ENCODE data around the gene CRCP. TPM values are rescaled to one million over a fixed set of nuclear protein-coding genes. Genes with fewer than 3 reads are reported as not detected.

The CRCP gene
- total RNA-seq, 2 experiments from 2014 or later = 25.5 to 25.9 TPM

DNA sequence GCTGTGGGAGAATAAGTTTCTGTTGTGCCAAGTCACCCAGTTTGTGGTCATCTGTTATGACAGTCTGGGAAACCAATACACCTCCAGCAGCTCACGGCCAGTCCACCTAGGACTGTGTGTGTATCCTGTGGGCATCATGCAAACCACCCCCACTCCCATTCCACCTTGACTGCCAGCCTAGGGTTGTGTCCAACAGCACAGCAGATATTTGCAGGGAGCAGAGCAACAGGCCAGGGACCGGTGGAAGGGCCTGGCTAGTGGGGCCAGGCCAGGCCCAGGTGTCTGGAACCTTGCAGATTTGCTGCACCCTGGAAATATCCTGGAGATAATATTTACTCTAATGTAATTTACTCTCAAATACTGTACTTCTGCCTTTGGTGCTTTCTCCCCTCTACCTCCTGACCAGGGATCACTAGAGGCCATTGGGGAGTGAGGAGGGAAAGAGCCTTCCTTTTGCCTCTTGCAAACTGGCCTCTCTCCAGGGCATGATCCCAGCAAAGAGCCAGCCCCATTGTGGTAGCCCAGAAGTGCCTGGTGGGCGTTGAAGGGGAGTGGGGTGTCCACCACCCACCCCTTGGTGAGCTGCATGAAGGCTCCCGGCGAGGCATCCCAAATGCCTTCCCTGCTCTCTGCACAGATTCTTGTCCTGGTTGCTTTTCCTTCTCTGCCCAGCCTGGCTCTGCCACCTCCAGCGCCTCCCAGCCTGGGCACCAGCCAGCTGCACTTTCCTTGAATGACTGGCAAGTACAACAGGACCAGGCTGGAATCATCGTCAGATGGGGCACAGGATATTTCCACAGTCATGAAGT is 75.3 kb downstream of the CRCP start:
- ChIA-PET CTCF (no interaction called here), POLR2A (no interaction called here)
- no peaks in the 10 kb centered on the region for H3K4me1 Mint-ChIP-seq (ENCODE audit: low read depth)
- no peaks in the 10 kb centered on the region for H3K36me3 Mint-ChIP-seq (ENCODE audit: low read depth)
- H3K27ac Mint-ChIP-seq = no peak overlapping the region
- H3K27me3 Mint-ChIP-seq = no peaks in the 10 kb centered on the region
- DNase-seq (no peak), ATAC-seq (no peak)
- TF ChIP-seq, protein P1, sequence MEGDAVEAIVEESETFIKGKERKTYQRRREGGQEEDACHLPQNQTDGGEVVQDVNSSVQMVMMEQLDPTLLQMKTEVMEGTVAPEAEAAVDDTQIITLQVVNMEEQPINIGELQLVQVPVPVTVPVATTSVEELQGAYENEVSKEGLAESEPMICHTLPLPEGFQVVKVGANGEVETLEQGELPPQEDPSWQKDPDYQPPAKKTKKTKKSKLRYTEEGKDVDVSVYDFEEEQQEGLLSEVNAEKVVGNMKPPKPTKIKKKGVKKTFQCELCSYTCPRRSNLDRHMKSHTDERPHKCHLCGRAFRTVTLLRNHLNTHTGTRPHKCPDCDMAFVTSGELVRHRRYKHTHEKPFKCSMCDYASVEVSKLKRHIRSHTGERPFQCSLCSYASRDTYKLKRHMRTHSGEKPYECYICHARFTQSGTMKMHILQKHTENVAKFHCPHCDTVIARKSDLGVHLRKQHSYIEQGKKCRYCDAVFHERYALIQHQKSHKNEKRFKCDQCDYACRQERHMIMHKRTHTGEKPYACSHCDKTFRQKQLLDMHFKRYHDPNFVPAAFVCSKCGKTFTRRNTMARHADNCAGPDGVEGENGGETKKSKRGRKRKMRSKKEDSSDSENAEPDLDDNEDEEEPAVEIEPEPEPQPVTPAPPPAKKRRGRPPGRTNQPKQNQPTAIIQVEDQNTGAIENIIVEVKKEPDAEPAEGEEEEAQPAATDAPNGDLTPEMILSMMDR (IDR thresholded peaks at IDR 0.05) = no peak
- H3K9me3 Mint-ChIP-seq = no peaks in the 10 kb centered on the region
- intact Hi-C loops (cut with micrococcal nuclease) = no loop called here
- no peak overlapping the region for H3K4me3 Mint-ChIP-seq

DNA sequence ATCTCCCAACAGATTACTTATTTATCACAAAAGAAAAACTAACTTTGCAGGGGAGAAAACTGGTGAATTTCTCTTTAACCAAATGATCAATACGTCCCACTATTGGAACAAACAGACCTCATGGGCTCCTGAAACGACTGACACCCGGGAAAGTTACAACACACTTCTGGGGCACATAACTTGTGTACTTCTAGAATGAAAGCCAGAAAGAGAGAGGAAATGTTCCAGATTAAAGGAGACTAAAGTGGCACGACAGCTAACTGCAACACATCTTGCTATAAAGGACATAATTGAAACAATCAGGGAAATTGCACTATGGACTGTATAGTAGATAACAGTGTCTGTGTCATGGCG is 75.8 kb downstream of the CRCP start:
- H3K4me1 Mint-ChIP-seq (ENCODE audit: low read depth) = no peaks in the 10 kb centered on the region
- H3K27me3 Mint-ChIP-seq = no peaks in the 10 kb centered on the region
- no peaks in the 10 kb centered on the region for H3K9me3 Mint-ChIP-seq
- H3K4me3 Mint-ChIP-seq = no peak overlapping the region
- intact Hi-C loops (cut with micrococcal nuclease) = no loop called here
- H3K27ac Mint-ChIP-seq = no peak overlapping the region
- ChIA-PET CTCF (no interaction called here), POLR2A (no interaction called here)
- ATAC-seq (no peak), DNase-seq (no peak)
- H3K36me3 Mint-ChIP-seq (ENCODE audit: low read depth) = no peaks in the 10 kb centered on the region
- TF ChIP-seq, protein P1 (IDR thresholded peaks at IDR 0.05) = no peak

DNA sequence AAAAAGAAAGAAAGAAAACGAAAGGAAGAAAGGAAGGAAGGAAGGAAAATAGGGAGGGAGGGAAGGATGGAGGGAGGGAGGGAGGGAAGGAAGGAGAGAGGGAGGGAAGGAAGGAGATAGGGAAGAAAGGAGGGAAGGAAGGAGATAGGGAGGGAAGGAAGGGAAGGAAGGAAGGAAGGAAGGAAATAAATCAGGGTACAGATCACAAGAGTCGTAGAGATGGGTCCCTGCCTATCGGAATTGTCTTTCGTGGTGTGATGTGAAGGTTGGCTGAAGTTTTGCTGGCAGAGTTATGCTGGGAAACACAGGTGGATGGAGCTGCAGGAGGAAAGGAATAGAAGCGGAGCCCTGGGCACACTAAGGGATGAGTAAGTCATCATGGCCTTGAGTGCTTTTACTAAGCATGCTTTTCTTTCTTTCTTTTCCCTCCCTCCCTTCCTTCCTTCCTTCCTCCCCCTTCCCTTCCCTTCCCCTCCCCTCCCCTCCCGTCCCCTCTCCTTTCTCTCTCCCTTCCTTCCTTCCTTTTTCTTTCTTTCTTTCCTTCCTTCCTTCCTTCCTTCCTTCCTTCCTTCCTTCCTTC is 78.6 kb downstream of the CRCP start:
- ATAC-seq = no peak
- POLR2A ChIA-PET = no interaction called here
- Mint-ChIP-seq H3K27me3 (no peaks in the 10 kb centered on the region), H3K4me3 (no peak overlapping the region), H3K4me1 (ENCODE audit: low read depth) (no peaks in the 10 kb centered on the region), H3K27ac (no peak overlapping the region), H3K9me3 (no peaks in the 10 kb centered on the region), H3K36me3 (ENCODE audit: low read depth) (no peaks in the 10 kb centered on the region)
- intact Hi-C loops (cut with micrococcal nuclease) = no loop called here
- TF ChIP-seq, protein P1 (IDR thresholded peaks at IDR 0.05) = no peak
- CTCF ChIA-PET = interaction anchor here (1.6 kb wide), 1 partner anchor 11 kb away, joined by 3 read pairs; the partner anchor contains the start of gene TPST1
- no peak for DNase-seq

DNA sequence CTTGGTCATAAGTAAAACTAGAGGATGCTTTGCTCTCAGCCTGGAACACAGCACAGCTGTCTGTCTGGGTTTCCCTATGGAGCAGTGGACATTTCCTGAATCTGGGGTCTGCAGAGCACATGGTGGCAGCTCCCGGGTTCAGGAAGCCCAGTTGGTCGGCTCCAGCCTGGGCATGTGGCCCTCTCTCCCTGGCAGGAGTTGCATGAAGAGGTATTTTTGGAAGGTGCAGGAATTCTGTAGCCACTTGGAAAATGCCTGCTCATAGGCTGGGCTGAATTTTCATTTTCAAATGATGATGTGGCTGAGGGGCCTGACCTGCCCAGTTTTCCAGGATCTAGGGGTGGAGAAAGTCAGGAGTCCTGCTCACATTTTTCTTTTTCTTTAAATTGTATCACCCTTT is 83.8 kb downstream of the CRCP start:
- POLR2A ChIA-PET = no interaction called here
- H3K27me3 Mint-ChIP-seq = no peaks in the 10 kb centered on the region
- ATAC-seq (no peak), DNase-seq (no peak)
- no peaks in the 10 kb centered on the region for H3K36me3 Mint-ChIP-seq (ENCODE audit: low read depth)
- TF ChIP-seq, protein P1 (IDR thresholded peaks at IDR 0.05) = no peak
- intact Hi-C loops (cut with micrococcal nuclease) = no loop called here
- CTCF ChIA-PET = no interaction called here
- peaks cover 4% of the 10 kb centered on the region for H3K4me1 Mint-ChIP-seq (ENCODE audit: low read depth)
- no peak overlapping the region for H3K4me3 Mint-ChIP-seq
- H3K27ac Mint-ChIP-seq = no peak overlapping the region
- no peaks in the 10 kb centered on the region for H3K9me3 Mint-ChIP-seq

DNA sequence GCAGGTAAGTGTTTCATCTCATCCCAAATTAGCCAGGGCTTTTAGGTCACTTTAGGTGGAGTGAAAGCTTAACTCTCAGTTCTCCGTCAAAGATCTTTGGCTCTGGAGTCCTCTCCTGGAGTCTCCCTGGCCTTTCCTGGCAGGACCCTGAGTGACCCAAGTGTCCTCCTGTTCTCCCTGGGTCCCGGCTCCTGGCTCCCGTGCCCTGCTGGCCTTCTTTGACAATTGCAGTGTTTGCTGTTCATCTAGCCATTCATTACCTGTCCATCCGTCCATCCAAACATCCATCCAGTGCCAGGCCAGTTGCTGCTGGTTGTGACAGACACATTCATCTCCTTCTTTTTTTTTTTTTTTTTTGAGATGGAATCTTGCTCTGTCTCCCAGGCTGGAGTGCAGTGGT is 84.3 kb downstream of the CRCP start:
- ATAC-seq (no peak), DNase-seq (no peak)
- H3K27ac Mint-ChIP-seq = no peak overlapping the region
- H3K4me1 Mint-ChIP-seq (ENCODE audit: low read depth) = peaks cover 4% of the 10 kb centered on the region
- no peaks in the 10 kb centered on the region for H3K9me3 Mint-ChIP-seq
- no peaks in the 10 kb centered on the region for H3K36me3 Mint-ChIP-seq (ENCODE audit: low read depth)
- ChIA-PET POLR2A (no interaction called here), CTCF (no interaction called here)
- TF ChIP-seq, protein P1 (IDR thresholded peaks at IDR 0.05) = no peak
- no peaks in the 10 kb centered on the region for H3K27me3 Mint-ChIP-seq
- H3K4me3 Mint-ChIP-seq = no peak overlapping the region
- intact Hi-C loops (cut with micrococcal nuclease) = no loop called here

Data from activated CD8-positive, alpha-beta T cell treated with anti-CD3 and anti-CD28 coated beads for 36 hours (primary cell).